Right lobe of liver (tissue), 4 donors: ENCODE data around the gene ARFIP1.

Source experiments
- POLR2A ChIP-seq: fragments of 450-650 bp; IDR thresholded peaks from one replicate; pipeline ENCODE4 v1.6.1; 2017; ENCODE audit warnings: antibody characterized with exemption, mild to moderate bottlenecking
- TF ChIP-seq, protein P1 (sequence below), 4 donors: fragments of 200-600 bp in 3 of 4; fragments of 450-650 bp in 1 of 4; IDR thresholded peaks; one replicate each; pipeline versions ENCODE4 v1.5.1 to v1.8.0; 2016 to 2022; ENCODE audit warnings: antibody characterized with exemption in 4 of 4, mild to moderate bottlenecking in 2 of 4
- donor health status: DM: no; HTN: no; CAD: no.
- donor health status: DM: no; HTN: no; CAD: no.
- donor health status: DM: no; HTN: yes; CAD: no.

DNA sequence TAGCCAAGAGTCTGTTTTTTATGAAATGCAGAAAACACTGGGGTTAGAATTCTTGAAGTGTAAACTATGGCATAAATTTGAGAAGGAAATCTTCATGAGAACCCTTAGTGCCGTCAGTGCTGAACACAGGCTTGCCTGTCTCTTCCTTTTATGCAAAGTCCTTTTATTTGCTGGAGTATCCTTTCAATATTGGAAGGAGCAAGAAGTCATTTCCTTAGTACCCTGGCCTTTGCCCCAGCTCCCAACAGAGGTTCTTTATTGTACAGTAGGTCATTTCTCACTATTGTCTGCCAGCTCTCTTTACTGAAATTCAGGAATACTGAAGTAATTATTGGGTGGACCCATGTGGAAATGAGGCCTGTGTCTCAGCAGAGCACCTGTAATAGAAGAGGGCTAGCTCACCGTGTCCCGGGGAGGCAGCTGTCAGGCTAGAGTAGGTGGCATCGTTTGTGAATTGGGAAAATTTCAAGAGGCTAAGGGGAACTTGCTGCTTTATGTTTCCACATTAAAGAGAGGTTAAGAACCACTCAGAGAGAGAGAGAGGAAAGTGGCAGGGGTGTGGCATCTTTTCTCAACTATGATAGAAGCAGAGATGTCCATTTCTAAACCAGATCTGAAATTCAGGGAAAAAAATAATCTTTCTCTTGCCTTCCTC, 165.0 kb downstream of the ARFIP1 start:
- TF ChIP-seq, protein P1, sequence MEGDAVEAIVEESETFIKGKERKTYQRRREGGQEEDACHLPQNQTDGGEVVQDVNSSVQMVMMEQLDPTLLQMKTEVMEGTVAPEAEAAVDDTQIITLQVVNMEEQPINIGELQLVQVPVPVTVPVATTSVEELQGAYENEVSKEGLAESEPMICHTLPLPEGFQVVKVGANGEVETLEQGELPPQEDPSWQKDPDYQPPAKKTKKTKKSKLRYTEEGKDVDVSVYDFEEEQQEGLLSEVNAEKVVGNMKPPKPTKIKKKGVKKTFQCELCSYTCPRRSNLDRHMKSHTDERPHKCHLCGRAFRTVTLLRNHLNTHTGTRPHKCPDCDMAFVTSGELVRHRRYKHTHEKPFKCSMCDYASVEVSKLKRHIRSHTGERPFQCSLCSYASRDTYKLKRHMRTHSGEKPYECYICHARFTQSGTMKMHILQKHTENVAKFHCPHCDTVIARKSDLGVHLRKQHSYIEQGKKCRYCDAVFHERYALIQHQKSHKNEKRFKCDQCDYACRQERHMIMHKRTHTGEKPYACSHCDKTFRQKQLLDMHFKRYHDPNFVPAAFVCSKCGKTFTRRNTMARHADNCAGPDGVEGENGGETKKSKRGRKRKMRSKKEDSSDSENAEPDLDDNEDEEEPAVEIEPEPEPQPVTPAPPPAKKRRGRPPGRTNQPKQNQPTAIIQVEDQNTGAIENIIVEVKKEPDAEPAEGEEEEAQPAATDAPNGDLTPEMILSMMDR (IDR thresholded peaks at IDR 0.05): no peak
- no peak for TF ChIP-seq POLR2A
